Gastroesophageal sphincter (tissue), 3 donors: Measurements from ENCODE around the gene TGFBR2.

Experiments
- CTCF ChIP-seq, 4 experiments: fragments of 200-600 bp in 2 of 4; fragments of 450-650 bp in 2 of 4; sonication (generic) in 1 of 4; IDR thresholded peaks; one replicate each; pipeline ENCODE4 v1.5.1; 2017 to 2019; ENCODE audit warnings: antibody characterized with exemption in 4 of 4, mild to moderate bottlenecking in 2 of 4, moderate library complexity in 2 of 4
- EP300 ChIP-seq: sonication (generic); formaldehyde crosslinking; IDR thresholded peaks from one replicate; pipeline ENCODE4 v1.6.1; 2017; ENCODE audit warnings: antibody characterized with exemption, mild to moderate bottlenecking
- POLR2A ChIP-seq, 2 donors: fragments of 450-650 bp; IDR thresholded peaks; one replicate each; pipeline ENCODE4 v1.6.1; 2017; ENCODE audit warnings: antibody characterized with exemption in 2 of 2, mild to moderate bottlenecking in 2 of 2, moderate library complexity in 1 of 2
- POLR2AphosphoS5 ChIP-seq: sonication (generic); formaldehyde crosslinking; IDR thresholded peaks from one replicate; pipeline ENCODE4 v1.6.1; 2017; ENCODE audit warnings: antibody characterized with exemption

- TF ChIP-seq POLR2AphosphoS5 = no peak
- TF ChIP-seq POLR2A (IDR thresholded peaks at IDR 0.05) = no peak
- no peak for TF ChIP-seq CTCF (IDR thresholded peaks at IDR 0.05)
- TF ChIP-seq EP300 = no peak
Measured at GRCh38 chr3:30673425-30674341, 67.3 kb downstream of the TGFBR2 start.
